Fibroblast of lung (primary cell): ENCODE results near the gene ELFN1.

ENCODE experiments used
- EZH2 ChIP-seq: IDR thresholded peaks from 2 replicates; pipeline ENCODE4 v1.5.1; 2012; ENCODE audit warnings: low read length, control low read depth, mild to moderate bottlenecking; ENCODE audit errors: missing control alignments
- TF ChIP-seq, protein P1 (sequence below), 2 donors: IDR thresholded peaks in 1 of 2; conservative IDR thresholded peaks in 1 of 2; 1 replicate in 1 of 2; 2 replicates in 1 of 2; pipeline ENCODE4 v1.5.1; 2011 to 2012; ENCODE audit warnings: low read length in 2 of 2, control low read depth in 1 of 2, inconsistent platforms in 1 of 2, low read depth in 1 of 2, mild to moderate bottlenecking in 1 of 2

DNA sequence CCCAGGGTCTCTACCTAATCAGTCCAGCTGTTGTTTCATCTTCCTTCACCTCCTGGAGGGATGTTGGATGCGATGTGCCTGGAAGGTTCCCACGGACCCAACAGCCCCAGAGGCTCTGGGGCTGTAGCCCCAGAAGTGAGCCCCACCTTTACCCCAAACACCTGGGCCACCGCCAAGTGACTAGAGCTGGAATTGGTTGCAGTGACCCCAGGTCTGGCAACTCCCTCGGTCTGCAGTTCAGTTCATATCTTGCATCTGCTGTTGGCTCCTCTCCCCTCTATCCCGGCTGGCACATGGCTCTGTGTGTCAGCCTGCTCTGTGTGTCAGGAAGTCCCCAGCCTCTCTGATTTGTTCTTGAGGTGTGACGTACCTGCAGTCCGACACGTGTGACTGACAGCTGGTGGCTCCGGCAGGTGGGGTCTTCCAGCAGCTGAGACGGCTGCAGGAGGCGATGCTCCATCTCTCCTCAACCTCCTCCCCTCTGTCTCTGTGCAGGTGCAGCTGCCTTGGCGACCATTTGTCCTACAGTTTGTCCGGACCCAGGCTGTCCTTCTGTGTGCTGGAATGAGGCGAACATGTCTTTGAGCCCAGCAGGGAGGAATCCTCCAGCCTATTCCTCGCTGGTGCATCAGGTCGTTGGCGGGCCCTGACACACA lies 38.6 kb downstream of the ELFN1 start:
- TF ChIP-seq, protein P1, sequence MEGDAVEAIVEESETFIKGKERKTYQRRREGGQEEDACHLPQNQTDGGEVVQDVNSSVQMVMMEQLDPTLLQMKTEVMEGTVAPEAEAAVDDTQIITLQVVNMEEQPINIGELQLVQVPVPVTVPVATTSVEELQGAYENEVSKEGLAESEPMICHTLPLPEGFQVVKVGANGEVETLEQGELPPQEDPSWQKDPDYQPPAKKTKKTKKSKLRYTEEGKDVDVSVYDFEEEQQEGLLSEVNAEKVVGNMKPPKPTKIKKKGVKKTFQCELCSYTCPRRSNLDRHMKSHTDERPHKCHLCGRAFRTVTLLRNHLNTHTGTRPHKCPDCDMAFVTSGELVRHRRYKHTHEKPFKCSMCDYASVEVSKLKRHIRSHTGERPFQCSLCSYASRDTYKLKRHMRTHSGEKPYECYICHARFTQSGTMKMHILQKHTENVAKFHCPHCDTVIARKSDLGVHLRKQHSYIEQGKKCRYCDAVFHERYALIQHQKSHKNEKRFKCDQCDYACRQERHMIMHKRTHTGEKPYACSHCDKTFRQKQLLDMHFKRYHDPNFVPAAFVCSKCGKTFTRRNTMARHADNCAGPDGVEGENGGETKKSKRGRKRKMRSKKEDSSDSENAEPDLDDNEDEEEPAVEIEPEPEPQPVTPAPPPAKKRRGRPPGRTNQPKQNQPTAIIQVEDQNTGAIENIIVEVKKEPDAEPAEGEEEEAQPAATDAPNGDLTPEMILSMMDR (conservative IDR thresholded peaks at IDR 0.05 in 1 of 2, IDR thresholded peaks at IDR 0.05 in 1 of 2; ENCODE audit: low read depth in 1 of 2, low read length in 2 of 2) = no peak
- TF ChIP-seq EZH2 = no peak
